ENCODE measurements around the gene PCNT. TPM values are rescaled to one million over a fixed set of nuclear protein-coding genes. Genes with fewer than 3 reads are reported as not detected.
"Not testable (repeated sequence)": the region's sequence is repeated elsewhere in the genome, so short reads cannot be mapped to it uniquely, and the experiment has no call there.

PCNT gene
- polyA plus RNA-seq, 1 donor: 43.5 TPM

- DNase-seq: no peak
Observed at GRCh38 chr21:46356494-46357334, 32.8 kb downstream of the PCNT start.

GRCh38 chr21:46357335-46357604 lies 33.3 kb downstream of the PCNT start:
- DNase-seq: no peak

GRCh38 chr21:46357684-46358425 lies 33.9 kb downstream of the PCNT start:
- DNase-seq: no peak

GRCh38 chr21:46361176-46361575 lies 37.2 kb downstream of the PCNT start:
- peak; percentile 29 for DNase-seq

- peak; percentile 68 for DNase-seq
Observed at GRCh38 chr21:46361935-46362334, 38.0 kb downstream of the PCNT start.

- DNase-seq: no peak
Observed at GRCh38 chr21:46362946-46363345, 39.0 kb downstream of the PCNT start.

- no peak for DNase-seq
Observed at GRCh38 chr21:46363698-46364097, 39.7 kb downstream of the PCNT start.

GRCh38 chr21:46366091-46366490 lies 42.1 kb downstream of the PCNT start:
- DNase-seq: no peak

- no peak for DNase-seq
Observed at GRCh38 chr21:46366561-46366960, 42.6 kb downstream of the PCNT start.

GRCh38 chr21:46366966-46367365 lies 43.0 kb downstream of the PCNT start:
- no peak for DNase-seq

GRCh38 chr21:46368533-46369285 lies 44.8 kb downstream of the PCNT start:
- no peak for DNase-seq

- no peak for DNase-seq
Observed at GRCh38 chr21:46369520-46370235, 45.7 kb downstream of the PCNT start.

GRCh38 chr21:46371204-46372013 lies 47.5 kb downstream of the PCNT start:
- no peak for DNase-seq

GRCh38 chr21:46372014-46372485 lies 48.1 kb downstream of the PCNT start:
- DNase-seq: no peak

GRCh38 chr21:46372947-46373346 lies 49.0 kb downstream of the PCNT start:
- DNase-seq: not testable (repeated sequence)

- no peak for DNase-seq
Observed at GRCh38 chr21:46374761-46375389, 50.9 kb downstream of the PCNT start.

- DNase-seq: no peak
Observed at GRCh38 chr21:46375560-46376230, 51.7 kb downstream of the PCNT start.

GRCh38 chr21:46376231-46376628 lies 52.3 kb downstream of the PCNT start:
- DNase-seq: no peak

- DNase-seq: no peak
Observed at GRCh38 chr21:46376856-46377453, 53.0 kb downstream of the PCNT start.

GRCh38 chr21:46377789-46378188 lies 53.8 kb downstream of the PCNT start:
- no peak for DNase-seq

All from left kidney (tissue), 2 donors.